GM19452 (cell line): ENCODE measurements around the gene FAM110D.

Source experiments
- ATAC-seq: cut with Tn5 transposase; IDR thresholded peaks from one replicate; pipeline ENCODE4 v1.9.1; 2021; ENCODE audit not compliant: unreplicated experiment

FAM110D gene

DNA sequence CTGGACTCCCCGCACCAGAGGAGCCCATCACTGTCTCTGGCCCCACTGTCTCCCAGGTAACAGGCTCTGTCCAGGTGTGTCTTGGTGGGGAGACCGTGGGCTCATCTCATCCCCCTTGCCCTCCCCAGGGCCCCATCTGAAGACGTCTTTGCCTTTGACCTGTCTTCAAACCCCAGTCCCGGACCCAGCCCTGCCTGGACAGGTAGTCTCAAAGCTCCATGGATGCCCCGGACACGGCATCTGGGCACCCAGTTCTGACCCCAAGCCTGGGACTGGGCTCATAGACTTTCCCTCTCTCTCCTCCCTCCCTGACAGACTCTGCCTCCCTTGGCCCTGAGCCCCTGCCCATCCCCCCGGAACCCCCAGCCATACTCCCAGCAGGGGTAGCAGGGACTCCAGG is 25.2 kb downstream of the FAM110D start:
- no peak for ATAC-seq

- no peak for ATAC-seq
These were observed 26.0 kb downstream of the FAM110D start for GRCh38 chr1:26184883-26185282.

- ATAC-seq: no peak
These were observed 29.0 kb downstream of the FAM110D start for GRCh38 chr1:26187882-26188281.

GRCh38 chr1:26188477-26188876 is 29.6 kb downstream of the FAM110D start:
- ATAC-seq: no peak

- no peak for ATAC-seq
These were observed 30.5 kb downstream of the FAM110D start for GRCh38 chr1:26189331-26189730.

DNA sequence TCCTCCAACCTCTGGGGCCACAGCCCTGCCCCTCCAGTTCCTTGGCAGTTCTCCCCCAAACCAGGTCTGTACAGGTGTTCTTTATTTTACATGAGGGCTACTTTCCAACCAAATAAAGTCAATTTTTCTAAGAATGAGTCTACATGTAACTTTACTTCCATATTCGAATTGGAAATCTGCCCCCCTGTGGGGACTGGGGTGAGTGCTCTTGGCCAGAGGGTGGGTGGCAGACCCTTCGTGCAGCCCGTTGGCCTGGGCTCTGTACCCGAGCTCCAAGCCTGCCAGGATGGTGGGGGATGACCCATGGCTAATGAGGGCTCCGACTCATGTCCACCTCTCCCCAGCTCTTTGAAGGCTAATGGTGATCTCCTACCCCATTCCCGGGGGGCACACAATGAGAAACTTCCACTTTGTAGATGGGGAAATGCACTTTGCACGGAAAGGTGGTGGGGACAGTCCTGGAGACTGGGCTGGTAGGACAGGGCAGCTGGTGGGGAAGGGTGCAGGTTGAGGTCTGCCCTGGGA is 30.9 kb downstream of the FAM110D start:
- ATAC-seq: no peak

GRCh38 chr1:26190373-26190987 is 31.6 kb downstream of the FAM110D start, which contains the start of gene CATSPER4:
Gene CATSPER4, plus strand, starts transcription at chr1:26190602. Its CDS starts 26 bp downstream, at chr1:26190628.
- no peak for ATAC-seq

DNA sequence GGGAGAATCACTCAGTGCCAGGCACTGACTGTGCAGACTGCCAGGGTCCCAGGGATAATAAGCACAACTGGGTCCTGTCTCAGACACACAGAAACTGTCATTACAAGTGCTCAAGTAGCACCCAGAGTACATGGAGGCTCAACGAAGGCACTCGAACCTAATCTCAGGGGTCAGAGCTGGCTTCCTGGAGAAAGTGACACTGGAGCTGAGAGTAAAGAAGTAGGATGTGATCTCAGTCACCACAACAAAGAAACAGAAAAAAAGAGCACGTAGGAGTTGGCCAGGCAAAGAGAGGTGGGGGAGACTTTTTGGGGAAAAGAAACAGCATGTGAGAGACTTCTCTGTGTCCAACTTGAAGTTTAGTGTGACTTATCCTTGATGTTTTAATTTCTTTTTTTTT is 32.9 kb downstream of the FAM110D start:
- no peak for ATAC-seq

DNA sequence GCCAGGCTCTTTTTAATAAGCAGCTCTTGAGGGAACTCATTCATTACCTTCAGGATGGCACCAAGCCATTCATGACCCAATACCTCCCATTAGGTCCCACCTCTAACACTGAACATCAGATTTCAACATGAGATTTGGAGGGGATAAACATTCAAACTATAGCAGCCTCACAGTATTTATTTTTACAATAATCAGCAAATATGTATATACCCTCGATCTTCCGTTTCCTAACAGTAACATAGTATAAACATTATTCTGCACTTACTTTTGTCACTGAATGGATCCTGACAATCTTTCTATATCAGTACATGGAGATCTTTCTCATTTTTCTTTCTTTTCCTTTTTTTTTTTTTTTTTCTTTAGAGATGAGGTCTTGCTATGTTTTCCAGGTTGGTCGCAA is 36.9 kb downstream of the FAM110D start:
- ATAC-seq: no peak

DNA sequence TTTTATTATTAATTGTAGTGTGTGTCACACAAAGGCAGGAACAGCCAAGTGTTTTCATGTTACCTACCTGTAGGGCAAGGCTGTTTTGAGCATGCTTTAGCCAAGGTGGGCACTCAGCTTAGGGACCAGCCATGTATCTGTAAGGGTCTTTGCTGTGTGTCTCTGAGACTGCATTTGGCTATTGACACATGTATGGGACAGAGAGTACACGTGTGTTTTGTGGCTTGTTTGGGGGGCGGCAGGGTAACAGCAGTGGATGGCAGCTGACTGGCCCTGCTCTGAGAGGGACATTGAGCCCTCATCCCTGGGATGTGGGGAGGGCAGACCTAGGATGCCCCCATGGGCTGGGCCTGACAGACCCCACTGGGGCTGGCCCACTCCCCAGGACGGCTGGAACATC is 38.4 kb downstream of the FAM110D start:
- no peak for ATAC-seq

- no peak for ATAC-seq
These were observed 38.9 kb downstream of the FAM110D start for GRCh38 chr1:26197813-26198212.

- no peak for ATAC-seq
These were observed 41.5 kb downstream of the FAM110D start for GRCh38 chr1:26200413-26200812.

DNA sequence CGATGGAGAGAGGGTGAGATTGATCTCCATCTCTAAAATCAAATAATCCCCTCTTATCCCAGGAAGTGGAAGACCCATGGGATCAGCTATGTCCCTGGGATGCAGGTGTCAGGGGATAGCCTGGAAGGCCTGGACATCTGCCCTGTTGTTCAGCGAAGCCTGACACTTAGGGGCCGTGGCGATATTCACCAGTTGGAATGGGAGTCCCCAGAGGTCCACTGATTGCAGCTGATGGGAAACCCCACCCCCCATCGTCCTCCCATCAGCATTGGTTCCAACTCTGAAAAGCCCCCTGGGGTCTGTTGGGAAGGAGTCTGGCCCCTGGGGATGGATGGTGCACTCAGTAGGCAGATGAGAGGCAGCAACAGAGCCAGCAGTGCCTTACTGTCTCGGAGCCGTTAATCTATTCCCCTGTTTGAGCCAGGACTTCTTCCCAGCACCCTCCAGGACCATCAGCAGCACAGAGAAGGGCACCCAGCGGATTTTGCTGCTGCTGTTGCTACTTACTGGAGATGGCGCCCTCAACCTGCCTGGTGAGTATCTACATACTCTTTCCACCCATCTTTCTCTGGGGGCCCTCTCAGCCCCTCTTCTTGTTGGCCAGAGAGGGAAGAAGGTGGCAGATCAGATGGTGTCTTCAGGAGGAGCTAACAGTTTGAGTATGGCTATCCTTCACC is 44.9 kb downstream of the FAM110D start:
- ATAC-seq: no peak

GRCh38 chr1:26210147-26210870 is 51.4 kb downstream of the FAM110D start:
- ATAC-seq: no peak

- no peak for ATAC-seq
These were observed 53.8 kb downstream of the FAM110D start for GRCh38 chr1:26212726-26213125.

DNA sequence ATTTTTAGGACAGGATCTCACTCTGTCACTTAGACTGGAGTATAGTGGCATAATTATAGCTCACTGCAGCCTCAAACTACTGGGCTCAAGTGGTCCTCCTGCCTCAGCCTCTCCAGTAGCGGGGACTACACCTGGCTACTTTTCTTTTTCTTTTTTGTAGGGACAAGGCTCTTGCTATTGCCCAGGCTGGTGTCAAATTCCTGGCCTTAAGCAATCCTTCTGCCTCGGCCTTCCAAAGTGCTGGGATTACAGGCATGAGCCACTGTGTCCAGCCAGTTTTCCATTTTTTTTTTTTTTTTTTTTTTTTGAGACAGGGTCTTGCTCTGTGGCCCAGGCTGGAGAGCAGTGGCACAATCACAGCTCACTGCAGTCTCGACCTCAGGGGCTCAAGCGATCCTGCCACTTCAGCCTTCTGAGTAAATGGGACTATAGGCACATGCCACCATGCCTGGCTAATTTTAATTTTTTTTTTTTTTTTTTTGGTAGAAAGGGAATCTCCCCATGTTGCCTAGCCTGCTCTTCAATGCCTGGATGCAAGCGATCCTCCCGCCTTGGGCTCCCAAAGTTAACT is 54.5 kb downstream of the FAM110D start:
- ATAC-seq: no peak
